GM20000 (cell line): ENCODE results near the gene LRRIQ4.

ENCODE experiments used
- DNase-seq: peaks from one replicate; pipeline ENCODE4 v3.0.0; 2012; ENCODE audit warnings: low spot score
- CTCF ChIP-seq: IDR thresholded peaks from 2 replicates; pipeline ENCODE4 v1.5.1; 2012; ENCODE audit warnings: mild to moderate bottlenecking, control low read depth; ENCODE audit errors: extremely low read depth, missing control alignments

LRRIQ4 gene

DNA sequence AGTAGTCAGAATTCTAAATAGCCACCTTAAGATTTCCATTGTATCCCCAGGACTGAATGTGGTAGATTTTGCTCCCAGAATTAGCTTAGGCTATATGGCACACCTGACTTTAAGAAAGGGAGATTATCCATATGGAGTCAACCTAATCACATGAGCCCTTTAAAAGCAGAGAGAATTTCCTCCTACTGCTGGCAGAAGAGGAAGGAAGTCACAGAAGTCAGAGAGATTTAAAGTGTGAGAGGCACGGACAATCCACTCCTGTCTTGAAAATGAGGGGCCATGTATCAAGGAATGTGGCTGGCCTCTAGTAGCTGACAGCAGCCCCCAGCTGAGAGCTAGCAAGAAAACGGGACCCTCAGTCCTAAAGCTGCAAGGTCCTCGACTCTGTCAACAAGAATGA lies 30.3 kb downstream of the LRRIQ4 start:
- DNase-seq = no peak

DNA sequence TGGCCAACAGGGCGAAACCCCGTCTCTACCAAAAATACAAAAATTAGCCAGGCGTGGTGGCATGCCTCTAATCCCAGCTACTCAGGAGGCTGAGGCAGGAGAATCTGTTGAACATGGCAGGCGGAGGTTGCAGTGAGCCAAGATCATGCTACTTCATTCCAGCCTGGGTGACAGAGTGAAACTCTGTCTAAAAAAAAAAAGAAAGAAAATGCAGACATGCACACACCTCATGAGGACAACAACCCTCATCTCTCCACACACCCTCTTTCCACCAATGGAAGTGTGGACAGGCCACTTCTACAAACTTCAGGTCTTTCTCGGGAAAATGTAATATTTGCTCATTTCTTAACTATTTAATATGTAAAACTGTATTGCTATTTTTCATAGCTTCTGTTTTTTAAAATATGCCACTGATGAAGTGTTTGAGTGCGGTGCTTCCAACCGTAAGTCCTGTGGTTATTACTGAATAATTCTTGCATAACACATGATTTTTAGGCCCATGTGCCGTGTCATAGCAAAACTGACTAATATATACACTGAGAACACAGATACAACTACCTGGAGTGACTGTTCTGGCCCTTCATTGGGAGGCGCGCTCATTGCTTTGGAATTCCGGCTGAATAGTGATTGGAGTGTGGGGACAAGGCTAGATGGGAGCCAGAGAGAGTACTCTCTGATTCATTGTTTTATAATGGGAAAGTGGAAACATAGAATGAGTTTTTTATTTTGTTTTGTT lies 34.0 kb downstream of the LRRIQ4 start:
- no peak for TF ChIP-seq CTCF
- peak; percentile 62 for DNase-seq

More for the DNA sequence above, 30.3 kb downstream of the LRRIQ4 start:
- no peak for TF ChIP-seq CTCF

DNA sequence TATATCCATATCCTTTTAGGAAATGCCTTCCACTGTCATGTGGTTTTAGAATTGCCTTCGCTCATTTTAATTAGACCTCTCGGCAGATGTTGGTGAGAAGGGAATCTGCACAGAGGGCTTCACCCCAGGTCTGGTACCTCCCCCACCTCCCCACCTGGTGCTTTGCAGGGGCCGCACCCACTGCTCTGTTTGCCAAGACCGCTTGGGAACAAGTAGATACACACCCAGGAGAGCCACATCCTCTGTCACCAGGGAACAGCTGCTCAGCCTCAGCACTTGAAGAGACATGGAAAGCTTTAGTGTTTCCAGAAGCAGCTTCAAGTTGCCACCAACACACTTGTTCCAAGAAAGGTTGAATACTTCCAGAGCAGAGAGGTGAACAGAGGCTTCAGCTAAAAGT lies 35.2 kb downstream of the LRRIQ4 start:
- DNase-seq = no peak

DNA sequence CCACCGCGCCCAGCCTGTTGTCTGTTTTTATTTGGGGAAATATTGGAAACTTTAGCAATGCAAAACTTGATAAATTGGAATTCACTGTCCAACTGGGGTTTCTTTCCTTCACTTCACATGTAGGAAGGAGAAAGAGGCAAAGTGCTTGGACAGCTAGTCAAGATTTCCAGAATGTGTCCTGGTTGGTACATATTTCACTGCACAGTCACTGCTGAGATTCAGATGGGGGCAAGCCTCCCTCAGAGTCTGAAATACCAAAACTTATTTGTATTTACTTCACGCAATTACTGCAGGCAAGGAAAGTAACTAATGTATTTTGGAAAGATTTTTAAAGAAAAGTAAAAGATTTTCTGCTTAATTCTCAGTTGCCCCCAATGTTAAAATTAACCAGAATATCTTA lies 36.1 kb downstream of the LRRIQ4 start:
- no peak for DNase-seq
- no peak for TF ChIP-seq CTCF

More for the DNA sequence above, 35.2 kb downstream of the LRRIQ4 start:
- no peak for TF ChIP-seq CTCF

DNA sequence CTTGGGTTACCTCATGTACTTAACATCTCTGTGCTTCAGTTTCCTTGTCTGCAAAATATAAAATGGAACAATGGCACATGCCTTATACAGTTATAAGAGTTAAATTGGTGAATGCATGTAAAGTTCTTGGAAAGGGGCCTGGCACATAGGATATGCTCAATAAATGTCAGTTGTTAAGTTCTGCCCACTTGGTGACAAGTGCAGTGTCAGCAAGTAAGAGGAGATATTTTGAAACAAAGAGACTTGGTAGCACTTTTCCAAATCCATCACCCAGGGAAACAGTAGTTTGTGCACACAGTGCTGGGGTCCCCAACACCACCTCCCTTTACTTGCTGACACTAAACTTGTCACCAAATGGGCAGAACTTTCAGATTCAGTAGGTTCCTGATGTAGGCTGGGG lies 37.9 kb downstream of the LRRIQ4 start:
- no peak for TF ChIP-seq CTCF
- DNase-seq = no peak

DNA sequence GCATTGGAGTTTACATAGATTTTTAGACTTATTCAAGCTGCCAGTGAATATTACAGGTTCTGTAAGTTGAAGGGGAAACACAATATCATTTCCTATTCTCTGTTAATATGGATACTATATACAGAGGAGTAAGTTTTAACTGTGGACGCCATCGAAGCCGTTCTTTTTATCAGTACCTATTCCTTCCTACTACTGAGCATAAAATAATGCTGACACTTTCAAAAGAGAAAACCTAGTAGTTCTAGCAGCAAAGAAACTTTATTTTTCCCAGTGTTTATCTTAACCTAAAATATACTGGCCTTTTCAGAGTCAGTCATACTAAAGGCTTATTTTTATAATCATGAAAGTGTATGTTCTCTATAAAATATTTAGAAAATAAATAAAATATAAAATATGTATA lies 42.8 kb downstream of the LRRIQ4 start:
- no peak for DNase-seq
- TF ChIP-seq CTCF = no peak

- DNase-seq = no peak
- TF ChIP-seq CTCF = no peak
These were observed 45.1 kb downstream of the LRRIQ4 start for GRCh38 chr3:169857811-169858210.
